ENCODE results near the gene BMP8A.

- TF ChIP-seq CTCF (IDR thresholded peaks at IDR 0.05) (no peak), EZH2 (IDR thresholded peaks at IDR 0.05) (no peak), EZH2phosphoT487 (IDR thresholded peaks at IDR 0.05) (no peak)
Measured at GRCh38 chr1:39524171-39524570, 32.7 kb downstream of the BMP8A start.
